GM23248 (cell line): ENCODE results near the gene KCNA2. TPM values are rescaled to one million over a fixed set of nuclear protein-coding genes. Genes with fewer than 3 reads are reported as not detected.

Source experiments
- DNase-seq: peaks from one replicate; pipeline ENCODE4 v3.0.0-alpha.2; 2015
- H2AFZ ChIP-seq: fragments of 200-600 bp; sonication (generic); 2 replicates; pipeline ENCODE4 v1.6.1; 2016; ENCODE audit warnings: antibody characterized with exemption
- H3F3A ChIP-seq: fragments of 200-600 bp; sonication (generic); 2 replicates; pipeline ENCODE4 v1.6.1; 2016; ENCODE audit warnings: mild to moderate bottlenecking, antibody characterized with exemption, mixed run types; ENCODE audit not compliant: insufficient read depth
- H3K27ac ChIP-seq: fragments of 200-600 bp; sonication (generic); 2 replicates; pipeline ENCODE4 v1.5.1; 2016; ENCODE audit warnings: mild to moderate bottlenecking
- H3K27me3 ChIP-seq: fragments of 200-600 bp; sonication (generic); replicated peaks from 2 replicates; pipeline ENCODE4 v1.6.1; 2016; ENCODE audit warnings: mild to moderate bottlenecking; ENCODE audit not compliant: insufficient read depth
- H3K36me3 ChIP-seq: fragments of 200-600 bp; sonication (generic); 2 replicates; pipeline ENCODE4 v1.6.1; 2016; ENCODE audit warnings: low read depth, mild to moderate bottlenecking
- H3K4me1 ChIP-seq: fragments of 200-600 bp; sonication (generic); 2 replicates; pipeline ENCODE4 v1.6.1; 2016; ENCODE audit warnings: mild to moderate bottlenecking; ENCODE audit not compliant: insufficient read depth
- H3K4me2 ChIP-seq: fragments of 200-600 bp; sonication (generic); one replicate; pipeline ENCODE4 v1.6.1; 2016; ENCODE audit warnings: mild to moderate bottlenecking; ENCODE audit not compliant: unreplicated experiment
- H3K4me3 ChIP-seq: fragments of 200-600 bp; sonication (generic); 2 replicates; pipeline ENCODE4 v1.5.1; 2016; ENCODE audit warnings: mild to moderate bottlenecking
- H3K79me2 ChIP-seq: fragments of 200-600 bp; sonication (generic); 2 replicates; pipeline ENCODE4 v1.6.1; 2016; ENCODE audit warnings: mild to moderate bottlenecking; ENCODE audit not compliant: insufficient read depth
- H3K9ac ChIP-seq: fragments of 200-600 bp; sonication (generic); 2 replicates; pipeline ENCODE4 v1.6.1; 2016; ENCODE audit warnings: mild to moderate bottlenecking
- H3K9me2 ChIP-seq: fragments of 200-600 bp; sonication (generic); 2 replicates; pipeline ENCODE4 v1.6.1; 2016; ENCODE audit warnings: mixed run types, mild to moderate bottlenecking, moderate library complexity; ENCODE audit not compliant: insufficient read depth
- H3K9me3 ChIP-seq: fragments of 200-600 bp; sonication (generic); one replicate; pipeline ENCODE4 v1.6.1; 2017; ENCODE audit warnings: low read depth
- H4K20me1 ChIP-seq: fragments of 200-600 bp; sonication (generic); 2 replicates; pipeline ENCODE4 v1.6.0; 2016; ENCODE audit not compliant: insufficient read depth
- EZH2 ChIP-seq: fragments of 200-600 bp; sonication (generic); IDR thresholded peaks from 2 replicates; pipeline ENCODE4 v1.6.1; 2018; ENCODE audit warnings: antibody characterized with exemption, mild to moderate bottlenecking; ENCODE audit not compliant: insufficient read depth, poor library complexity, severe bottlenecking
- EZH2phosphoT487 ChIP-seq: fragments of 200-600 bp; sonication (generic); IDR thresholded peaks from 2 replicates; pipeline ENCODE4 v1.6.1; 2018; ENCODE audit warnings: antibody characterized with exemption, moderate library complexity, mild to moderate bottlenecking, low read depth; ENCODE audit not compliant: insufficient read depth
- WGBS, 2 experiments: methylation state at CpG; one replicate each; pipeline ENCODE4 v1.1.6; 2015 to 2017; ENCODE audit warnings: low lambda C conversion rate in 2 of 2, low coverage in 1 of 2; ENCODE audit errors: missing lambda C conversion rate in 2 of 2; 5-methylcytosine and 5-hydroxymethylcytosine counted together
- in situ Hi-C: fragments of 300-500 bp; cut with MboI; formaldehyde crosslinking; loops from 2 replicates; pipeline ENCODE4 v1.15.0; 2020
- polyA plus RNA-seq: library from polyadenylated mRNA; unstranded; fragments of >200 nt; fragmentation: Nextera tagmentation; extraction: Ambion mirVana; gene quantifications from 2 replicates; pipeline ENCODE4 v1.2.1, GENCODE V29; 2016
- total RNA-seq: library from RNA; depleted of rRNA; stranded (reverse); fragments of >200 nt; shearing (Covaris generic); gene quantifications from 2 replicates; pipeline ENCODE4 v1.2.3, GENCODE V29; 2014

The KCNA2 gene
- total and polyA plus RNA-seq, 2 experiments from 2014 or later, result not detected

GRCh38 chr1:110608247-110608646 is 2.1 kb upstream of the KCNA2 start:
- 0 out of 2 replicates have a peak, but pooled peaks cover 3% of the 10 kb centered on the region for H3K4me1 ChIP-seq
- no peak for DNase-seq
- no peak overlapping the region for H2AFZ ChIP-seq
- no peak overlapping the region for H3K4me2 ChIP-seq
- H3K4me3 ChIP-seq, result no peak overlapping the region
- no peaks in the 10 kb centered on the region for H3K9me3 ChIP-seq
- TF ChIP-seq EZH2, result no peak
- no peak for TF ChIP-seq EZH2phosphoT487
- no peak overlapping the region for H3K27ac ChIP-seq
- no peaks in the 10 kb centered on the region for H3K9me2 ChIP-seq
- in situ Hi-C loops, result no loop called here
- no peaks in the 10 kb centered on the region for H4K20me1 ChIP-seq
- no peaks in the 10 kb centered on the region for H3K36me3 ChIP-seq
- no peaks in the 10 kb centered on the region for H3F3A ChIP-seq
- H3K79me2 ChIP-seq, result no peaks in the 10 kb centered on the region
- no peak overlapping the region for H3K9ac ChIP-seq
- WGBS, 2 experiments, result 25 to 28% methylated on average over 13 of the region's 13 CpGs
- peaks cover 61% of the 10 kb centered on the region for H3K27me3 ChIP-seq

DNA sequence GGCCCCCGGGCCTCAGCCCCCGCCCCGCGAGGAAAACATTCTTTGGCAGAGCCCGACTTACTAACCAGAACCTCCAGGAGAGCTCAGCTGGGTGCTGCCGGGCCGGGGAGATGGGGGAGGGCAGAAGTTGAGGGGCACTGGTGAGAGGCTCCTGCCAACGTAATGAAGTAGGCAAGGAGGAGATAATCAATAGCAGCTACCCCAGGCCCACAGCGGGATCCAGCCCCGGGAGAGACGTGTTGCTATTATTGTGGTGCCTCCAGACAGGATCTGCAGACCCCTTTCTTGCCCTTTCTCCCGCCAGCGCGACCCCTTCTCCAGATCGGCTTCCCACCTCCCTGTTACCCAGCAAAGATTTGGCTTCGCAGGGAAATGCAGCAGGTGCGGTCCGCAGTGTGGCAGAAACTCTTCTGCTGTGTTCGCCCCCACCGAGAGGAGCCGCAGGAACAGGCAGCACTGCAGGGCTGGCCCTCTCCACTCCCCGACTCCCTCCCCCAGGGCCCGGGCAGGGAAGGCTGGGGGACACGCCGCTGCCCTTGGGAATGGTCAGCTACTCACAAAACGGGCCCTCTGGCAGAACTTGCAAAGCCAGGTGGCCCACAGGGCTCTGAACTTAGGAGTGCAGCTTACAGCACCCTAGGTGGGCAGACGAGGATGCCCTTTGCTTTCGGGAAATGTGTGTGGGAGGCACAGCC is 1.5 kb upstream of the KCNA2 start:
- Histone ChIP-seq H3K4me3 (no peak overlapping the region), H2AFZ (no peak overlapping the region), H3K9ac (no peak overlapping the region), H3K9me2 (no peaks in the 10 kb centered on the region), H3K79me2 (no peaks in the 10 kb centered on the region), H4K20me1 (no peaks in the 10 kb centered on the region), H3K27ac (no peak overlapping the region), H3K4me2 (no peak overlapping the region), H3K36me3 (no peaks in the 10 kb centered on the region), H3K9me3 (no peaks in the 10 kb centered on the region), H3K4me1 (0 out of 2 replicates have a peak, but pooled peaks cover 3% of the 10 kb centered on the region), H3K27me3 (peaks cover 58% of the 10 kb centered on the region), H3F3A (no peaks in the 10 kb centered on the region)
- WGBS, 2 experiments, result 2 to 5% methylated on average over 24 to 28 of the region's 28 CpGs
- DNase-seq, result no peak
- TF ChIP-seq EZH2phosphoT487, result 0 out of 2 replicates have a peak, but pooled peaks have one; percentile 39
- peak; percentile 61 for TF ChIP-seq EZH2
- in situ Hi-C loops, result no loop called here

DNA sequence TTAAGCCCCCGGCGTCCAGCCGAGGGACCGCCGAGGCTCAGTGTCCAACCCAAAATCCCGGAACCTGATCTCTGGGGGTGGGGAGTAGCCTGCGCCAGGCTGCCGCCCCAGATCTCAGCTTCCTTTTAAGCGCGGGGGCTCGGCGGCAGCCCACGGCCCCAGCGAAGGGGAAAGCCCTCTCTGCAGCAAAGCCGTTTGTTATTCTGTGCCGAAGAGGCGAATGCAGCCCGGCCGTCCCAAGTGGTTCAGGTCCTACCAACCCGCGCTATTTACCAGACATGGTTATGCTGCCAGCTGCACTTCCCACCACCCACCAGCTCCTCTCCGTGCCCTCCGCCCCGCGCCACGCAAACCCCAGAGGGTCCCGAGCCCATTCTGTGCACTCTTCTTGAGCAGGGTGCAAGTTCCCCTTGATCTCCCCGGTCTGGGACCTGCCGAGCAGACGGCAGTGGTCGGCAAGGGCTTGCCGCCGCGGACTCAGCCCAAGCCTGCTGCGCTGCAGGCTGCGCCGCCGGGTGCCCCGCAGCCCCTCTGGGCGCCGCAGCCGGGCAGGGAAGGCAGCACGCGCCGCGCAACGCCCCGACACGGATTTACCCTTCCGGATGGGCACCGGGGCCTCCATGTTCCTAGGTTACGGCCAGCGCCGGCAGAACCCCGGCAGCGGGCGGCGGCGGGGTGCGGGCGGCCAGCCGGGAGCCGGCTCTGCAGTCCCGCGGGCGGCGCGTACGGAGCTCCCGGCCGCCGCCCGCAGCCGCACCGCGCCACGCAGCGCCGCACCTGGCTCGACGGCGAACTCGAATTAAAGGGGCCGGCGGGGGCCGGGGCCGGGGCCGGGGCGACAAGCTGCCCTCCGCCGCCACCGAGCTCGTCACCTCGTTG is 738 bp upstream of the KCNA2 start:
- Histone ChIP-seq H3K36me3 (no peaks in the 10 kb centered on the region), H3K79me2 (no peaks in the 10 kb centered on the region), H3K27me3 (peaks cover 58% of the 10 kb centered on the region), H3K9ac (no peak overlapping the region), H3K9me3 (no peaks in the 10 kb centered on the region), H3K9me2 (no peaks in the 10 kb centered on the region), H2AFZ (peak overlapping the region; percentile 57), H3K4me1 (0 out of 2 replicates have a peak, but pooled peaks cover 3% of the 10 kb centered on the region), H3K27ac (no peak overlapping the region), H4K20me1 (no peaks in the 10 kb centered on the region), H3K4me2 (peak overlapping the region; percentile 44), H3F3A (no peaks in the 10 kb centered on the region), H3K4me3 (peak overlapping the region; percentile 65)
- TF ChIP-seq EZH2phosphoT487, result no peak; the same call in 1 of the 2 replicates
- TF ChIP-seq EZH2, result peak; percentile 97
- in situ Hi-C loops, result no loop called here
- peak; percentile 23 for DNase-seq
- WGBS, 2 experiments, result 3 to 4% methylated on average over 65 to 78 of the region's 94 CpGs

DNA sequence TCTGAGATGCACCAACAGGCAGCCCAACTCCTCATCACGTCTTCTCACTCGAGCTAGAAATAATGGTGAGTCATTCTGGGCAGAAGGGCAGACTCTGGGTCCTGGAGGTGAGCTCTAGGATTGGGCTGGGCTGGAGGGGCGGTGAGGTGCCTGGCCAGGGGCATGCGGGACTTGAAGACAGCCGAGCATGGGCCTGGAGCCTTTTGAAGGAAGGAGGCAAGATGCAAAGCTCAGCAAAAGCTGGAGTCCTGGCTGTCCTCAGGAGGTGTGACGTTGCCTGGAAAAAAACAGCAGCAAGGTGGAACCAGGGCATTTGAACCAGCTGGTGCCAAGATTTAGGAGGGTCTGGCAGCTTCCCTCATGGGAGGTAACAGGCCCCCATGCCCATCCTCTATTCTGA is 712 bp downstream of the KCNA2 start:
- no peak overlapping the region for H3K4me3 ChIP-seq
- no peaks in the 10 kb centered on the region for H3F3A ChIP-seq
- no peak overlapping the region for H3K9ac ChIP-seq
- no peaks in the 10 kb centered on the region for H3K79me2 ChIP-seq
- no peak overlapping the region for H3K27ac ChIP-seq
- in situ Hi-C loops, result no loop called here
- H3K36me3 ChIP-seq, result no peaks in the 10 kb centered on the region
- H3K9me2 ChIP-seq, result no peaks in the 10 kb centered on the region
- no peak for TF ChIP-seq EZH2phosphoT487
- TF ChIP-seq EZH2, result no peak
- no peaks in the 10 kb centered on the region for H3K9me3 ChIP-seq
- no peaks in the 10 kb centered on the region for H4K20me1 ChIP-seq
- WGBS, 2 experiments, result 72 to 75% methylated on average over 6 of the region's 6 CpGs
- DNase-seq, result no peak
- H3K4me2 ChIP-seq, result no peak overlapping the region
- H2AFZ ChIP-seq, result no peak overlapping the region
- 0 out of 2 replicates have a peak, but pooled peaks cover 3% of the 10 kb centered on the region for H3K4me1 ChIP-seq
- H3K27me3 ChIP-seq, result peaks cover 59% of the 10 kb centered on the region
